B cell (primary cell): ENCODE data around the gene COX6B1. TPM values are rescaled to one million over a fixed set of nuclear protein-coding genes. Genes with fewer than 3 reads are reported as not detected.

Experiments used
- ATAC-seq: fragments of 200-7000 bp; cut with Tn5 transposase; one replicate; pipeline ENCODE4 v1.10.0; 2021; ENCODE audit warnings: low read depth, mild to moderate bottlenecking, moderate number of reproducible peaks, moderate library complexity
- CTCF ChIA-PET: fragments of 350-600 bp; sonication (Branson Sonifier 250); formaldehyde crosslinking; loops from one replicate; lab custom pipeline; 2021; ENCODE audit warnings: antibody characterized with exemption, inconsistent platforms; lab: Charles Lee
- POLR2A ChIA-PET: fragments of 350-600 bp; sonication (Branson Sonifier 250); formaldehyde crosslinking; loops from one replicate; lab custom pipeline; 2021; ENCODE audit warnings: antibody characterized with exemption; lab: Charles Lee
- DNase-seq: peaks from one replicate; pipeline ENCODE4 v3.0.0; 2013
- H2AFZ ChIP-seq: 2 replicates; pipeline ENCODE4 v1.6.1; 2012; ENCODE audit warnings: mild to moderate bottlenecking, low read depth, low read length; ENCODE audit not compliant: insufficient read depth, poor library complexity, severe bottlenecking
- H3K27ac ChIP-seq, 2 donors: 1 replicate in 1 of 2; 2 replicates in 1 of 2; pipeline ENCODE4 v1.5.1; 2012 to 2013; ENCODE audit warnings: low read length in 2 of 2, mild to moderate bottlenecking in 2 of 2, moderate library complexity in 1 of 2
- H3K27me3 ChIP-seq, 4 experiments: fragments of 200-600 bp in 1 of 4; sonication (generic) in 1 of 4; replicated peaks in 1 of 4; 1 replicate in 2 of 4; 2 replicates in 2 of 4; pipeline versions ENCODE4 v1.6.1 to v1.7.0; 2013 to 2016; ENCODE audit warnings: low read length in 3 of 4, mild to moderate bottlenecking in 2 of 4, mixed read lengths in 1 of 4, moderate library complexity in 1 of 4; ENCODE audit not compliant: insufficient read depth in 4 of 4, control insufficient read depth in 3 of 4; ENCODE audit errors: control extremely low read depth in 1 of 4
- H3K36me3 ChIP-seq, 2 experiments: replicated peaks in 1 of 2; 1 replicate in 1 of 2; 2 replicates in 1 of 2; pipeline versions ENCODE4 v1.6.1 to v1.7.1; 2013; ENCODE audit warnings: low read length in 1 of 2; ENCODE audit not compliant: insufficient read depth in 2 of 2, control insufficient read depth in 1 of 2; ENCODE audit errors: control extremely low read depth in 1 of 2, extremely low read depth in 1 of 2
- H3K4me1 ChIP-seq, 2 donors: fragments of 200-600 bp in 1 of 2; sonication (generic) in 1 of 2; 1 replicate in 1 of 2; 2 replicates in 1 of 2; pipeline versions ENCODE4 v1.5.1 to v1.6.1; 2013 to 2017; ENCODE audit warnings: low read length in 2 of 2; ENCODE audit not compliant: control insufficient read depth in 2 of 2, insufficient read depth in 2 of 2
- H3K4me2 ChIP-seq: replicated peaks from 2 replicates; pipeline ENCODE3; 2012; ENCODE audit warnings: mild to moderate bottlenecking, low read depth, low read length; ENCODE audit not compliant: poor library complexity, severe bottlenecking
- H3K4me3 ChIP-seq, 5 experiments: fragments of 200-600 bp in 1 of 5; sonication (generic) in 1 of 5; 1 replicate in 3 of 5; 2 replicates in 2 of 5; pipeline versions ENCODE4 v1.5.1 to v1.7.0; 2011 to 2016; ENCODE audit warnings: low read length in 4 of 5, mild to moderate bottlenecking in 4 of 5, low read depth in 2 of 5, control low read depth in 1 of 5, moderate library complexity in 1 of 5; ENCODE audit not compliant: insufficient read depth in 1 of 5; ENCODE audit errors: control extremely low read depth in 1 of 5, extremely low read depth in 1 of 5
- H3K79me2 ChIP-seq: fragments of 200-600 bp; sonication (generic); one replicate; pipeline ENCODE4 v1.6.0; 2016; ENCODE audit warnings: low read length; ENCODE audit not compliant: control insufficient read depth, insufficient read depth
- H3K9ac ChIP-seq: fragments of 200-600 bp; sonication (generic); 2 replicates; pipeline ENCODE4 v1.6.1; 2017; ENCODE audit warnings: mild to moderate bottlenecking, low read length, moderate library complexity
- H3K9me3 ChIP-seq, 3 donors: one replicate each; pipeline versions ENCODE4 v1.6.1 to v1.7.1; 2013; ENCODE audit warnings: low read length in 2 of 3; ENCODE audit not compliant: control insufficient read depth in 2 of 3, insufficient read depth in 1 of 3; ENCODE audit errors: control extremely low read depth in 1 of 3
- H4K20me1 ChIP-seq: 2 replicates; pipeline ENCODE4 v1.6.0; 2012; ENCODE audit warnings: mild to moderate bottlenecking, low read length; ENCODE audit not compliant: insufficient read depth, control insufficient read depth, poor library complexity, severe bottlenecking
- H3K27ac Mint-ChIP-seq: one replicate; pipeline ENCODE4 v1.8.0; 2021; ENCODE audit warnings: mixed read lengths
- H3K27me3 Mint-ChIP-seq: one replicate; pipeline ENCODE4 v1.8.0; 2021; ENCODE audit warnings: mixed read lengths
- H3K4me1 Mint-ChIP-seq: one replicate; pipeline ENCODE4 v1.8.0; 2021; ENCODE audit warnings: mixed read lengths
- H3K4me3 Mint-ChIP-seq: one replicate; pipeline ENCODE4 v1.8.0; 2021; ENCODE audit warnings: mixed read lengths
- H3K9me3 Mint-ChIP-seq: one replicate; pipeline ENCODE4 v1.8.0; 2022; ENCODE audit warnings: mixed read lengths; ENCODE audit not compliant: insufficient read depth
- CTCF ChIP-seq: fragments of 200-600 bp; IDR thresholded peaks from one replicate; pipeline ENCODE4 v1.8.0; 2022; ENCODE audit warnings: antibody characterized with exemption, mild to moderate bottlenecking
- EZH2 ChIP-seq: IDR thresholded peaks from 2 replicates; pipeline ENCODE4 v1.6.1; 2012; ENCODE audit warnings: borderline replicate concordance, low read depth, mild to moderate bottlenecking, moderate library complexity, low read length; ENCODE audit not compliant: insufficient read depth, poor library complexity, severe bottlenecking
- WGBS: methylation state at CpG from one replicate; pipeline ENCODE4 v1.1.5; 2013; ENCODE audit warnings: missing lambda C conversion rate; ENCODE audit not compliant: insufficient coverage; 5-methylcytosine and 5-hydroxymethylcytosine counted together
- intact Hi-C: fragments of 100-400 bp; cut with micrococcal nuclease; formaldehyde crosslinking; loops from one replicate; pipeline ENCODE4 v1.10.0; 2022
- polyA plus RNA-seq: library from polyadenylated mRNA; depleted of rRNA; stranded (reverse); fragments of >200 nt; gene quantifications from 2 replicates; pipeline ENCODE4 v1.2.3, GENCODE V29; 2012
- total RNA-seq, 2 donors: library from RNA; stranded (reverse); fragments of 120-200 nt in 1 of 2; gene quantifications; 1 replicate in 1 of 2; 2 replicates in 1 of 2; pipeline versions ENCODE4 v1.2.3 to v1.2.4, GENCODE V29; 2013 to 2022

The COX6B1 gene
- total and polyA plus RNA-seq, 2 donors (not counting 1 experiment from before 2014, with no cell fraction given), result 215 to 387 TPM

- Histone ChIP-seq H3K9me3 (peaks cover 0 to 9% (median 2%) of the 10 kb centered on the region in 3 donors), H3K36me3 (peaks cover 0 to 18% of the 10 kb centered on the region in 2 experiments), H4K20me1 (no peaks in the 10 kb centered on the region), H2AFZ (no peak overlapping the region), H3K79me2 (peaks cover 11% of the 10 kb centered on the region), H3K4me2 (peak overlapping the region; percentile 93), H3K4me3 (no peak overlapping the region), H3K27ac (peak overlapping the region in 1 of 2 donors; percentile 9), H3K27me3 (no peaks in the 10 kb centered on the region), H3K9ac (no peak overlapping the region), H3K4me1 (peaks cover 35 to 47% of the 10 kb centered on the region in 2 donors)
- peaks cover 37% of the 10 kb centered on the region for H3K4me1 Mint-ChIP-seq
- ChIA-PET CTCF (no interaction called here), POLR2A (interaction anchor here (0.6 to 1.3 kb wide), 4 partner anchors 12 to 65 kb away, joined by 3 to 12 read pairs (median 6); partner anchors contain the start of gene COX6B1)
- H3K27me3 Mint-ChIP-seq, result no peaks in the 10 kb centered on the region
- H3K9me3 Mint-ChIP-seq, result no peaks in the 10 kb centered on the region
- intact Hi-C loops, result no loop called here
- ATAC-seq, result no peak
- no peak for DNase-seq
- TF ChIP-seq CTCF, result no peak
- TF ChIP-seq EZH2, result no peak
- H3K27ac Mint-ChIP-seq, result peak overlapping the region; percentile 41
- H3K4me3 Mint-ChIP-seq, result peak overlapping the region; percentile 92
- WGBS, result 88% methylated on average over 1 of the region's 1 CpG
Measured at GRCh38 chr19:35613574-35613973, 34.5 kb upstream of the COX6B1 start.

- Histone ChIP-seq H2AFZ (no peak overlapping the region), H3K79me2 (peaks cover 11% of the 10 kb centered on the region), H3K27ac (no peak overlapping the region), H3K4me1 (peaks cover 23 to 32% of the 10 kb centered on the region in 2 donors), H3K9ac (no peak overlapping the region), H3K4me3 (no peak overlapping the region), H3K27me3 (no peaks in the 10 kb centered on the region), H3K4me2 (no peak overlapping the region), H4K20me1 (no peaks in the 10 kb centered on the region), H3K36me3 (peaks cover 0 to 18% of the 10 kb centered on the region in 2 experiments), H3K9me3 (no peaks in the 10 kb centered on the region)
- no peaks in the 10 kb centered on the region for H3K9me3 Mint-ChIP-seq
- H3K27me3 Mint-ChIP-seq, result no peaks in the 10 kb centered on the region
- intact Hi-C loops, result no loop called here
- peaks cover 26% of the 10 kb centered on the region for H3K4me1 Mint-ChIP-seq
- no peak overlapping the region for H3K4me3 Mint-ChIP-seq
- TF ChIP-seq EZH2 (no peak), CTCF (no peak)
- ChIA-PET POLR2A (no interaction called here), CTCF (no interaction called here)
- H3K27ac Mint-ChIP-seq, result no peak overlapping the region
- DNase-seq (no peak), ATAC-seq (no peak)
- WGBS, result 99% methylated on average over 17 of the region's 17 CpGs
Measured at GRCh38 chr19:35615036-35615435, 33.1 kb upstream of the COX6B1 start.
